Trophoblast cell (in vitro differentiated cells and primary cell): Measurements from ENCODE around the gene CHST11.

Experiments used
- DNase-seq, 2 donors: peaks; one replicate each; pipeline ENCODE4 v3.0.0-alpha.2; 2016
- H2AFZ ChIP-seq: 2 replicates; pipeline ENCODE4 v1.6.1; 2013; ENCODE audit warnings: low read length, moderate library complexity, mild to moderate bottlenecking; ENCODE audit not compliant: insufficient read depth, poor library complexity
- H2AK5ac ChIP-seq: 2 replicates; pipeline ENCODE4 v1.6.1; 2013; ENCODE audit warnings: mild to moderate bottlenecking, low read length
- H2BK120ac ChIP-seq: 2 replicates; pipeline ENCODE4 v1.6.1; 2013; ENCODE audit warnings: low read length, mild to moderate bottlenecking, moderate library complexity; ENCODE audit not compliant: insufficient read depth, poor library complexity
- H2BK12ac ChIP-seq: 2 replicates; pipeline ENCODE4 v1.6.1; 2013; ENCODE audit warnings: mild to moderate bottlenecking, low read length, moderate library complexity
- H2BK5ac ChIP-seq: 2 replicates; pipeline ENCODE4 v1.6.1; 2013; ENCODE audit warnings: low read length, low read depth, moderate library complexity, mild to moderate bottlenecking; ENCODE audit not compliant: poor library complexity
- H3K14ac ChIP-seq: 2 replicates; pipeline ENCODE4 v1.6.1; 2013; ENCODE audit warnings: mild to moderate bottlenecking, low read length
- H3K18ac ChIP-seq: 2 replicates; pipeline ENCODE4 v1.6.1; 2013; ENCODE audit warnings: mild to moderate bottlenecking, low read length
- H3K23ac ChIP-seq: 2 replicates; pipeline ENCODE4 v1.6.1; 2013; ENCODE audit warnings: low read length
- H3K27ac ChIP-seq: 2 replicates; pipeline ENCODE4 v1.5.1; 2013; ENCODE audit warnings: low read depth, mild to moderate bottlenecking, inconsistent platforms, low read length, moderate library complexity
- H3K27me3 ChIP-seq: 2 replicates; pipeline ENCODE4 v1.6.1; 2013; ENCODE audit warnings: inconsistent platforms, mild to moderate bottlenecking, low read length, moderate library complexity; ENCODE audit not compliant: insufficient read depth
- H3K36me3 ChIP-seq, 2 experiments: 1 replicate in 1 of 2; 2 replicates in 1 of 2; pipeline ENCODE4 v1.6.1; 2013; ENCODE audit warnings: low read length in 2 of 2, mild to moderate bottlenecking in 2 of 2, moderate library complexity in 1 of 2; ENCODE audit not compliant: insufficient read depth in 2 of 2, control insufficient read depth in 1 of 2
- H3K4ac ChIP-seq: 2 replicates; pipeline ENCODE4 v1.6.1; 2013; ENCODE audit warnings: low read depth, mild to moderate bottlenecking, low read length, moderate library complexity
- H3K4me1 ChIP-seq, 2 experiments: 1 replicate in 1 of 2; 2 replicates in 1 of 2; pipeline ENCODE4 v1.6.1; 2013; ENCODE audit warnings: low read length in 2 of 2, mild to moderate bottlenecking in 2 of 2, moderate library complexity in 1 of 2; ENCODE audit not compliant: insufficient read depth in 2 of 2, control insufficient read depth in 1 of 2
- H3K4me2 ChIP-seq: 2 replicates; pipeline ENCODE4 v1.6.1; 2013; ENCODE audit warnings: inconsistent platforms, mild to moderate bottlenecking, low read length, moderate library complexity
- H3K4me3 ChIP-seq: 2 replicates; pipeline ENCODE4 v1.5.1; 2013; ENCODE audit warnings: mild to moderate bottlenecking, low read depth, low read length, inconsistent platforms
- H3K79me1 ChIP-seq: one replicate; pipeline ENCODE4 v1.6.1; 2013; ENCODE audit warnings: low read length
- H3K79me2 ChIP-seq: 2 replicates; pipeline ENCODE4 v1.6.1; 2013; ENCODE audit warnings: low read length, mild to moderate bottlenecking; ENCODE audit not compliant: control insufficient read depth, insufficient read depth, poor library complexity
- H3K9ac ChIP-seq: 2 replicates; pipeline ENCODE4 v1.6.1; 2013; ENCODE audit warnings: mild to moderate bottlenecking, low read length
- H3K9me3 ChIP-seq: 2 replicates; pipeline ENCODE4 v1.6.1; 2013; ENCODE audit warnings: low read depth, mild to moderate bottlenecking, control low read depth, inconsistent platforms, low read length; ENCODE audit not compliant: insufficient read depth
- H4K12ac ChIP-seq: 2 replicates; pipeline ENCODE4 v1.6.1; 2013; ENCODE audit warnings: low read depth, mild to moderate bottlenecking, low read length, moderate library complexity
- H4K8ac ChIP-seq: 2 replicates; pipeline ENCODE4 v1.6.1; 2013; ENCODE audit warnings: low read depth, mild to moderate bottlenecking, low read length, moderate library complexity
- H4K91ac ChIP-seq: one replicate; pipeline ENCODE4 v1.6.1; 2013; ENCODE audit warnings: low read depth, mild to moderate bottlenecking, low read length, moderate library complexity
- WGBS: extraction: QIAGEN DNeasy Blood & Tissue Kit; methylation state at CpG from one replicate; pipeline ENCODE4 v1.1.7; 2013; ENCODE audit warnings: missing lambda C conversion rate; ENCODE audit not compliant: insufficient read length, insufficient coverage; ENCODE audit errors: extremely low coverage; 5-methylcytosine and 5-hydroxymethylcytosine counted together

The CHST11 gene

GRCh38 chr12:104522985-104523722 is 66.4 kb downstream of the CHST11 start:
- no peak overlapping the region for H4K12ac ChIP-seq
- no peak overlapping the region for H2BK5ac ChIP-seq
- no peaks in the 10 kb centered on the region for H3K36me3 ChIP-seq
- no peak overlapping the region for H3K23ac ChIP-seq
- H3K9ac ChIP-seq: no peak overlapping the region
- H3K79me2 ChIP-seq: peaks cover 7% of the 10 kb centered on the region
- no peak overlapping the region for H3K4me3 ChIP-seq
- H2BK120ac ChIP-seq: peak overlapping the region; percentile 31
- no peak overlapping the region for H3K27ac ChIP-seq
- H3K4me1 ChIP-seq: peaks cover 31 to 38% of the 10 kb centered on the region in 2 experiments
- WGBS: no CpG with 5 or more reads among the region's 4 CpGs
- DNase-seq: peak in 1 of 2 donors; percentile 21
- H3K9me3 ChIP-seq: no peaks in the 10 kb centered on the region
- H3K79me1 ChIP-seq: peaks cover 23% of the 10 kb centered on the region
- no peaks in the 10 kb centered on the region for H3K27me3 ChIP-seq
- H4K91ac ChIP-seq: no peak overlapping the region
- no peak overlapping the region for H3K18ac ChIP-seq
- H2AFZ ChIP-seq: no peak overlapping the region
- no peak overlapping the region for H4K8ac ChIP-seq
- no peak overlapping the region for H2AK5ac ChIP-seq
- H3K4me2 ChIP-seq: no peak overlapping the region
- H2BK12ac ChIP-seq: peak overlapping the region; percentile 27
- no peak overlapping the region for H3K4ac ChIP-seq
- no peak overlapping the region for H3K14ac ChIP-seq

DNA sequence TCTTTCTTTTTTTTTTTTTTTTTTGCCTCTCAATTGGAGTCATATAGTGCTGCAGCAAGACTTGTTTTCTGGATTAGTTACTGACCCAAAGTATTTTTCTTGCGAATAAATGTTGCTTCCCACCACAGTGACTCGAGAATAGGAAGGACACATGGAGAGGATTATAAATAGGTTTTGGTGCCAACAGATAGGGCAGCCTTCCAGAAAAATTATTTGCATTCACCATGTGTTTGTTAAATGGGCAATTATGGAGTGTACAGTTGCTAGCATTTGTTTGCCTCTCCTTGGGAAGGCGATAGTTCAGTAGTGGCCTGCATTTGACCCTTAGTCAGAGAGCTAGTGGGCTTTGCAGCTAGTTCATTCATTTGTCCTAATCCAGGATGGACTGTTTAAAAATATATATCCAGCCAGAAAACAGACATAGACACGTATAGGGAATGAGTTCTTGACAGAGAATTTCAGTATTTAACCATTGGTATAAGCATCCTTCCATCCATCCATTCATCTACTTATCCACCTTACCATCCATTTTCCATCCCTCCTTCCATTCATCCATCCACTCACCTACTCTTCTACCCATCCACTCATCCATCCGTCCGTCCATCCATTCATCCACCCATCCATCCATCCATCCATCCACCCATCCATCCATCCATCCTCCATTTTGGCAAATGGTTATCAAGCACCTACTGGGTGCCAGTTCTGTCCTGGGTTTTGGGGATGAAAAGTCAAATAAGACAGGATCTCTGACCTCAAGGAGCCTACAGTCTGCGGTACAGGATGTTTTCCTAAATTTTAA is 67.5 kb downstream of the CHST11 start:
- H3K4me1 ChIP-seq: peaks cover 35 to 42% of the 10 kb centered on the region in 2 experiments
- WGBS: 100% methylated on average over 2 of the region's 7 CpGs

GRCh38 chr12:104526320-104526719 is 69.6 kb downstream of the CHST11 start:
- peak overlapping the region; percentile 23 for H2BK5ac ChIP-seq
- H2BK120ac ChIP-seq: peak overlapping the region; percentile 60
- peaks cover 24% of the 10 kb centered on the region for H3K79me1 ChIP-seq
- no peak overlapping the region for H3K9ac ChIP-seq
- H2AK5ac ChIP-seq: no peak overlapping the region
- H3K27me3 ChIP-seq: no peaks in the 10 kb centered on the region
- H4K12ac ChIP-seq: no peak overlapping the region
- H3K27ac ChIP-seq: peak overlapping the region; percentile 64
- no peaks in the 10 kb centered on the region for H3K9me3 ChIP-seq
- H3K4me1 ChIP-seq: peaks cover 25 to 27% of the 10 kb centered on the region in 2 experiments
- peak overlapping the region; percentile 78 for H2BK12ac ChIP-seq
- H4K91ac ChIP-seq: peak overlapping the region; percentile 77
- H3K4me3 ChIP-seq: no peak overlapping the region
- peak overlapping the region; percentile 12 for H3K4me2 ChIP-seq
- DNase-seq: no peak
- H3K18ac ChIP-seq: peak overlapping the region; percentile 72
- H3K36me3 ChIP-seq: no peaks in the 10 kb centered on the region
- no CpG with 5 or more reads among the region's 4 CpGs for WGBS
- peaks cover 4% of the 10 kb centered on the region for H3K79me2 ChIP-seq
- H3K14ac ChIP-seq: peak overlapping the region; percentile 16
- no peak overlapping the region for H2AFZ ChIP-seq
- H4K8ac ChIP-seq: peak overlapping the region; percentile 50
- H3K23ac ChIP-seq: no peak overlapping the region
- H3K4ac ChIP-seq: peak overlapping the region; percentile 5

More for the DNA sequence above, 67.5 kb downstream of the CHST11 start:
- H2BK120ac ChIP-seq: no peak overlapping the region
- H3K18ac ChIP-seq: no peak overlapping the region
- peaks cover 7% of the 10 kb centered on the region for H3K79me2 ChIP-seq
- no peak overlapping the region for H4K8ac ChIP-seq
- H3K23ac ChIP-seq: no peak overlapping the region
- no peaks in the 10 kb centered on the region for H3K36me3 ChIP-seq
- no peak overlapping the region for H3K14ac ChIP-seq
- no peak overlapping the region for H4K91ac ChIP-seq
- H3K79me1 ChIP-seq: peaks cover 26% of the 10 kb centered on the region
- H2BK5ac ChIP-seq: no peak overlapping the region
- H3K4ac ChIP-seq: no peak overlapping the region
- no peak overlapping the region for H3K9ac ChIP-seq
- H3K4me2 ChIP-seq: no peak overlapping the region
- no peaks in the 10 kb centered on the region for H3K9me3 ChIP-seq
- DNase-seq: no peak
- no peak overlapping the region for H2BK12ac ChIP-seq
- H3K27ac ChIP-seq: no peak overlapping the region
- no peak overlapping the region for H2AK5ac ChIP-seq
- no peaks in the 10 kb centered on the region for H3K27me3 ChIP-seq
- H2AFZ ChIP-seq: no peak overlapping the region
- no peak overlapping the region for H4K12ac ChIP-seq
- no peak overlapping the region for H3K4me3 ChIP-seq

GRCh38 chr12:104526751-104527150 is 70.0 kb downstream of the CHST11 start:
- no CpG with 5 or more reads among the region's 6 CpGs for WGBS
- Histone ChIP-seq H3K9me3 (no peaks in the 10 kb centered on the region), H3K27me3 (no peaks in the 10 kb centered on the region), H2AK5ac (peak overlapping the region; percentile 59), H3K27ac (peak overlapping the region; percentile 64), H2BK120ac (peak overlapping the region; percentile 60), H3K23ac (no peak overlapping the region), H3K36me3 (no peaks in the 10 kb centered on the region), H4K8ac (peak overlapping the region; percentile 50), H3K79me1 (peaks cover 20% of the 10 kb centered on the region), H3K14ac (peak overlapping the region; percentile 16), H4K91ac (peak overlapping the region; percentile 77), H3K4me3 (no peak overlapping the region), H3K79me2 (peaks cover under 1% of the 10 kb centered on the region), H4K12ac (no peak overlapping the region), H3K4me2 (peak overlapping the region; percentile 12), H3K18ac (peak overlapping the region; percentile 72), H2AFZ (no peak overlapping the region), H3K9ac (no peak overlapping the region), H2BK12ac (peak overlapping the region; percentile 78), H3K4me1 (peaks cover 20 to 22% of the 10 kb centered on the region in 2 experiments), H3K4ac (peak overlapping the region; percentile 5), H2BK5ac (peak overlapping the region; percentile 23)
- no peak for DNase-seq
